ENCODE measurements around the gene GALNT6.

DNA sequence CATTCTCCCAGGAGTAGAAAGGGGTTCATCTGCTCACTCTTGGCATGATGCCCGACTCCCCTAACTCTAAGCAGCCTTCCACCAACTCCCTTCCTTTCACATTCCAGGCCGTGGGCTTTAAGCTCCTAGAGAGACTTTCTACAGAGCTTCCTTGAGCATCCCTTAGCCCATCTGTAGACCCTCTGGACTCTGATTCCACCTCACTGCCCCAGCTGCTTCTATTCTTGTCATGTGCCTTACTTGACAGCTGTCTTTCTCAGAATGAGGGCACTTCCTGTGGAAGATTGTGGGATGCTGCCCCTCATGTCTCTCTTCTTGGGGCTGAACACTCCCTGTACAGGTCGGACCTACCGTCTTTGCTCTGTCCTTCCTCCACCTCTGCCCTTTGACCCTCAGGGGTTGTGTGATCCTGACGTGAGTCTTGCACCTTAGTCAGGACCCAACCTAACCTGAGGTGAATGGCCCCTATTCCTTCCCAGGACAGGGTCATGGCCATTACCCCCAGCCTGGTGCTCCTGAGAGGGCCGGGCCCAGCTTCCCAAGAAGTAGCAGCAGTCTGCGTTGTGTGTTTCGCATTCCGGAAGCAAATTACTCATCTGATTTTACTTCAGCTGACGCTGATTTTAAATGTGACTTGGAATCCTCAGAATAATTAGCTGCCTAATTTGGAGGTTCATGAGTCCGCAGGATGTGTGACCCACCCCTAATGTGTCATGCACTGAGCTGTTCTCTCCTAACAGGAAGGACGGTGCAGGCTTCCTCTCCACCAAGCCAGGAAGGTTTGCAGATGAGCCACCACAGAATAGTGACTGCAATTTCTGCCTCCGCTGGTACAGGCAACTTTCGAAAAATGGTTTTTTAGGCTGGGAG, 2.7 kb upstream of the GALNT6 start:
- TF ChIP-seq, protein P1, sequence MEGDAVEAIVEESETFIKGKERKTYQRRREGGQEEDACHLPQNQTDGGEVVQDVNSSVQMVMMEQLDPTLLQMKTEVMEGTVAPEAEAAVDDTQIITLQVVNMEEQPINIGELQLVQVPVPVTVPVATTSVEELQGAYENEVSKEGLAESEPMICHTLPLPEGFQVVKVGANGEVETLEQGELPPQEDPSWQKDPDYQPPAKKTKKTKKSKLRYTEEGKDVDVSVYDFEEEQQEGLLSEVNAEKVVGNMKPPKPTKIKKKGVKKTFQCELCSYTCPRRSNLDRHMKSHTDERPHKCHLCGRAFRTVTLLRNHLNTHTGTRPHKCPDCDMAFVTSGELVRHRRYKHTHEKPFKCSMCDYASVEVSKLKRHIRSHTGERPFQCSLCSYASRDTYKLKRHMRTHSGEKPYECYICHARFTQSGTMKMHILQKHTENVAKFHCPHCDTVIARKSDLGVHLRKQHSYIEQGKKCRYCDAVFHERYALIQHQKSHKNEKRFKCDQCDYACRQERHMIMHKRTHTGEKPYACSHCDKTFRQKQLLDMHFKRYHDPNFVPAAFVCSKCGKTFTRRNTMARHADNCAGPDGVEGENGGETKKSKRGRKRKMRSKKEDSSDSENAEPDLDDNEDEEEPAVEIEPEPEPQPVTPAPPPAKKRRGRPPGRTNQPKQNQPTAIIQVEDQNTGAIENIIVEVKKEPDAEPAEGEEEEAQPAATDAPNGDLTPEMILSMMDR (IDR thresholded peaks at IDR 0.05), result no peak
- TF ChIP-seq POLR2A (IDR thresholded peaks at IDR 0.05) (no peak), EP300 (IDR thresholded peaks at IDR 0.05) (no peak), POLR2AphosphoS5 (IDR thresholded peaks at IDR 0.05) (no peak)
